Muscle layer of duodenum (tissue), 2 donors: ENCODE data around the gene OR9I1.

Source experiments
- H3K27ac ChIP-seq: one replicate; pipeline ENCODE4 v1.7.0; 2013; ENCODE audit warnings: mild to moderate bottlenecking, low read length
- H3K27me3 ChIP-seq: one replicate; pipeline ENCODE4 v1.7.0; 2013; ENCODE audit warnings: low read depth, mild to moderate bottlenecking, control low read depth, low read length
- H3K36me3 ChIP-seq, 2 donors: one replicate each; pipeline ENCODE4 v1.7.0; 2013; ENCODE audit warnings: low read length in 2 of 2, control low read depth in 1 of 2, mild to moderate bottlenecking in 1 of 2; ENCODE audit not compliant: insufficient read depth in 2 of 2, control insufficient read depth in 1 of 2
- H3K4me1 ChIP-seq, 2 donors: one replicate each; pipeline ENCODE4 v1.7.0; 2013; ENCODE audit warnings: low read length in 2 of 2, mild to moderate bottlenecking in 2 of 2, control low read depth in 1 of 2, moderate library complexity in 1 of 2; ENCODE audit not compliant: insufficient read depth in 2 of 2, control insufficient read depth in 1 of 2
- H3K4me3 ChIP-seq, 2 donors: one replicate each; pipeline ENCODE4 v1.7.0; 2013; ENCODE audit warnings: low read length in 2 of 2, low read depth in 1 of 2, mild to moderate bottlenecking in 1 of 2
- H3K9me3 ChIP-seq, 2 donors: one replicate each; pipeline ENCODE4 v1.7.0; 2013; ENCODE audit warnings: low read length in 2 of 2, control low read depth in 1 of 2, mild to moderate bottlenecking in 1 of 2; ENCODE audit not compliant: control insufficient read depth in 1 of 2
- donor health status: healthy.

OR9I1 gene, protein sequence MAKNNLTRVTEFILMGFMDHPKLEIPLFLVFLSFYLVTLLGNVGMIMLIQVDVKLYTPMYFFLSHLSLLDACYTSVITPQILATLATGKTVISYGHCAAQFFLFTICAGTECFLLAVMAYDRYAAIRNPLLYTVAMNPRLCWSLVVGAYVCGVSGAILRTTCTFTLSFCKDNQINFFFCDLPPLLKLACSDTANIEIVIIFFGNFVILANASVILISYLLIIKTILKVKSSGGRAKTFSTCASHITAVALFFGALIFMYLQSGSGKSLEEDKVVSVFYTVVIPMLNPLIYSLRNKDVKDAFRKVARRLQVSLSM

GRCh38 chr11:58125469-58125868, at the start of gene OR9I1:
Gene OR9I1, minus strand, starts transcription at chr11:58125530. Its CDS starts 6,086 bp downstream, at chr11:58119444.
- H3K9me3 ChIP-seq: no peaks in the 10 kb centered on the region
- no peaks in the 10 kb centered on the region for H3K36me3 ChIP-seq
- no peak within 1 kb of the TSS for H3K4me3 ChIP-seq
- H3K27me3 ChIP-seq: no peaks in the 10 kb centered on the region
- no peak within 1 kb of the TSS for H3K27ac ChIP-seq
- H3K4me1 ChIP-seq: no peaks in the 10 kb centered on the region

DNA sequence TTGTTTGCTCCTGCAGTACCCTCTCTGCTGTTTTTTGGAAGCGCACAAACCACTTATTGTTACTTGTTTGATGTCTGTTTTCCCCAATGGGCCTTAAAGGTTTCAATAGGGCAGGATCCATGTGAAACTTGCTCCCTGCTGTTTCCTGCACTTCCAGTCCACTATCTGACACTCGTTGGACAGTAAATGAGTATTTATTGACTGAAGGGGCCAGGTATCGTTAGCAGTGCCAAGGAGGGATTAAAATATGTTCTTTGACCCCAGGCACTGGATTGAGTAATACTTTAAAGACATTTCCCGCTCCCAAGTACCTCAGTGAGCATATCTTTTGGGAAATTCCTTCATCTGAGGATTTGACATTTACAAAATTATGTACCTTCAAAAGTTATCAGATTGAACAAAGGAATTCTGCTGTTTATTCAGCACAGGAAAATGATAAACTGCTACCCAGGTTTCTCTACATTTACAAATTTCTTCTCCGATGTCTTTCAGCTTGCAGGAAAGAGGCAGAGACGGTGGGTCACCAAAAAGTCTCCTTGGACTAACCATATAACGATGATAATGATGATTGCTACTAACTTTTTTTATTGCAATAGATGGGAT, 40.3 kb upstream of the OR9I1 start:
- H3K36me3 ChIP-seq: no peaks in the 10 kb centered on the region
- H3K27me3 ChIP-seq: no peaks in the 10 kb centered on the region
- H3K4me1 ChIP-seq: no peaks in the 10 kb centered on the region
- H3K9me3 ChIP-seq: no peaks in the 10 kb centered on the region
- H3K27ac ChIP-seq: no peak overlapping the region
- no peak overlapping the region for H3K4me3 ChIP-seq

DNA sequence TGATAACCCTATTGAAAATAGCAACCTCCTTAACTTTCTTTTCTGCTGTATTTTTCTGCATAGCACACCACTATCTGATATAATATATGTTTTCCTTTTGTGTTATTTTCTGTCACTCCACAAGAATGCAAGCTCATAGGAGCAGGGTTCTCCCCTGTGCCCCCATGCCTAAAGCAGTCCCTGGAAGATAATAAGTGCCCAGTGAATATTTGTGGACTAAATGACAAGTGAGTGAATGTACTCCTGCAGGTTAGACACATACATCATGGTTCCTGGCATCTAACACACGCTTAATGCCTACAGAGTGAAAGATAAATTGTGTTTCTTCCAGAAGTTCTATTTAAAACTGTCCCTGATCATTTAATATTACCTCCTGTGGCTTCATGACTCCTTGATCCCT, 39.7 kb upstream of the OR9I1 start:
- no peak overlapping the region for H3K27ac ChIP-seq
- H3K4me1 ChIP-seq: no peaks in the 10 kb centered on the region
- no peaks in the 10 kb centered on the region for H3K36me3 ChIP-seq
- no peak overlapping the region for H3K4me3 ChIP-seq
- peaks cover 0 to under 1% of the 10 kb centered on the region in 2 donors for H3K9me3 ChIP-seq
- H3K27me3 ChIP-seq: no peaks in the 10 kb centered on the region

DNA sequence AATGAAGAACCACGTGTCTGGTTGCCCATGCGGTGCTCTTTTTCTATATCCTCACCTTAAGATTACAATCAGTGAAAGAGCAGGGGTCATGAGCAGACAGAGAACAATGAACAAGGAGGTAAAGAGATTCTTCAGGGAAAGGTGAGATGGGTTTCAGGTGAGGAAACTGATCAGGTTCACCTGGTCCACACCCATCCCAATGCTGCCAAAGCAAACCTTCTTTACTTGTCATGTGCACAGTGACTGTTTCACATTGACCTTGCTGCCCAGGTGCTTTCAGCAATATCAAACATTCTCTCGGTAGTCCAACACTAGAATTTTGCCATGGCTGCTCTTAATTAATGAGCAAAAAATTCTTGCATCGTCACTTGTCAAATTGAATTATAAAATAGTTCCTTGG, 39.1 kb upstream of the OR9I1 start:
- Histone ChIP-seq H3K4me3 (no peak overlapping the region), H3K9me3 (peaks cover 0 to 4% of the 10 kb centered on the region in 2 donors), H3K36me3 (no peaks in the 10 kb centered on the region), H3K27ac (no peak overlapping the region), H3K27me3 (no peaks in the 10 kb centered on the region), H3K4me1 (no peaks in the 10 kb centered on the region)

DNA sequence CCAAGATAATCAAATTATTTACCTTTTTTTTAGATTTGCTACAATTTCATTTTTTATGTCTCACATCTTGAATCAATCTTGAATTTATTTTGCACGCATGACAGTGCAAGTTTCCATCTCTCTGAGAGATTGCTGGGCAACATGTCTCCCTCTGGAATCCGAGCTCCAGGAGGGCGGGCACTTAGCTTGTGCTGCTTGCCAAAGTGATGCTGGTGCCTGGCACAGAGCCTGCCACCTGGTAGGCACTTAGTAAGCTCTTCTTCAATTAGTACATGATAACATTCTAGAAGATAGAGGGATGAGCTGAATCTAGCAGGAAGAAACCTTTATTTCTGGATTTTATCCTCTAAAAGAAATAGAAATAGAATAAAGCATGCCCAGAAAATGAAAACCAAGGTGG, 27.5 kb upstream of the OR9I1 start:
- Histone ChIP-seq H3K9me3 (no peaks in the 10 kb centered on the region), H3K27me3 (no peaks in the 10 kb centered on the region), H3K36me3 (no peaks in the 10 kb centered on the region), H3K27ac (no peak overlapping the region), H3K4me3 (no peak overlapping the region), H3K4me1 (no peaks in the 10 kb centered on the region)

GRCh38 chr11:58142761-58143160, 17.4 kb upstream of the OR9I1 start:
- Histone ChIP-seq H3K27me3 (no peaks in the 10 kb centered on the region), H3K4me3 (no peak overlapping the region), H3K36me3 (no peaks in the 10 kb centered on the region), H3K9me3 (no peaks in the 10 kb centered on the region), H3K4me1 (no peaks in the 10 kb centered on the region), H3K27ac (no peak overlapping the region)

GRCh38 chr11:58135171-58135570, 9.8 kb upstream of the OR9I1 start:
- Histone ChIP-seq H3K36me3 (no peaks in the 10 kb centered on the region), H3K27me3 (no peaks in the 10 kb centered on the region), H3K4me1 (no peaks in the 10 kb centered on the region), H3K4me3 (no peak overlapping the region), H3K9me3 (no peaks in the 10 kb centered on the region), H3K27ac (no peak overlapping the region)

GRCh38 chr11:58134151-58134550, 8.8 kb upstream of the OR9I1 start:
- no peaks in the 10 kb centered on the region for H3K36me3 ChIP-seq
- no peaks in the 10 kb centered on the region for H3K27me3 ChIP-seq
- no peak overlapping the region for H3K27ac ChIP-seq

DNA sequence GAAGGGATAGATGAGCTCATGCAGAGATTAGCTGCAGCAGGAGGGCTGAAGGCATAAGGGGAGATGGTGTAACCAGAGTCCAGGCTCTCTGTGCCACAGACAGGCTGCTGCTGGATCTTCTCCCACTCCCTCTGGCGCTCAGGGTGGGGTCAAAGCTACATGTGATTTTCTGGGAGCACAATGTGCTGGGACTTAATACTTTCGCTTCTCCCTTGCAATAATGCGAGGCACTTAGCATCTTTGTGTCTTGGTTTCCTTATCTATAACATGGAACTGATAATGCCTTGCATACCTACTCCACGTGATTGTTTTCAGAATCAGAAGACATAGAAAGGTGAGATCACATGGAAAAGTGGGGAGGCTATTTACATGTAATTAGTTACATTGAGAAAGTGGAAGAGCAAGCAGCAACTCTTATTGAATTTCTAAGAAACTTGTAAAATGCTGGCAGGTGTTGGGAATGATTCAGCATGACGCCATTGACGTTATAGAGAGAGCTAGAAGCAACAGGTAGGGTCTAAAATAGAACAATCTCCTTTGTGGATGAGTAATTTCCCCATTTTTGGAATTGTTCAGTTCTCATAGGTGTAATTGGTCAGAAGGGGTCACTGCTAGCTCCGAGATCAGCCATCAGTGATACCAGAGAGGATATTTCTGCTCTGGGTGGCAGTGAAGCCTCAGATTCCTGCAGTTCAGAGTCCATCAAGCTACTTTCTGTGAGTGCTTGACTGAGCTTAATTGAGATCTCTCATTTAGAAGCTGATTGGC, 8.2 kb upstream of the OR9I1 start:
- Histone ChIP-seq H3K9me3 (no peaks in the 10 kb centered on the region), H3K36me3 (no peaks in the 10 kb centered on the region), H3K27me3 (no peaks in the 10 kb centered on the region), H3K27ac (no peak overlapping the region), H3K4me3 (no peak overlapping the region), H3K4me1 (no peaks in the 10 kb centered on the region)

More at GRCh38 chr11:58134151-58134550, 8.8 kb upstream of the OR9I1 start:
- H3K9me3 ChIP-seq: no peaks in the 10 kb centered on the region
- H3K4me3 ChIP-seq: no peak overlapping the region
- no peaks in the 10 kb centered on the region for H3K4me1 ChIP-seq

- H3K4me3 ChIP-seq: no peak overlapping the region
- no peaks in the 10 kb centered on the region for H3K27me3 ChIP-seq
- no peaks in the 10 kb centered on the region for H3K4me1 ChIP-seq
- H3K36me3 ChIP-seq: no peaks in the 10 kb centered on the region
- H3K27ac ChIP-seq: no peak overlapping the region
- no peaks in the 10 kb centered on the region for H3K9me3 ChIP-seq
Observed at GRCh38 chr11:58127350-58127749, 2.0 kb upstream of the OR9I1 start.

GRCh38 chr11:58121096-58121495, 4.2 kb downstream of the OR9I1 start:
- Histone ChIP-seq H3K4me3 (no peak overlapping the region), H3K27ac (no peak overlapping the region), H3K27me3 (no peaks in the 10 kb centered on the region), H3K36me3 (no peaks in the 10 kb centered on the region), H3K4me1 (no peaks in the 10 kb centered on the region), H3K9me3 (no peaks in the 10 kb centered on the region)
